Natural killer cell (primary cell): ENCODE measurements around the gene MAPK1. TPM values are rescaled to one million over a fixed set of nuclear protein-coding genes. Genes with fewer than 3 reads are reported as not detected.

Experiments
- ATAC-seq, 3 donors: fragments of 150-1000 bp in 2 of 3; fragments of 200-7000 bp in 1 of 3; cut with Tn5 transposase; 1 replicate in 1 of 3; 2 replicates in 2 of 3; pipeline ENCODE4 v1.10.0; 2021; ENCODE audit warnings: mild to moderate bottlenecking in 2 of 3, moderate library complexity in 2 of 3
- DNase-seq, 2 donors: peaks; one replicate each; pipeline versions ENCODE4 v3.0.0 to v3.0.0-alpha.2; 2013 to 2021; ENCODE audit warnings: mixed read lengths in 1 of 2
- H3K27ac ChIP-seq: one replicate; pipeline ENCODE4 v1.5.1; 2013; ENCODE audit warnings: mild to moderate bottlenecking, low read length
- H3K27me3 ChIP-seq: one replicate; pipeline ENCODE4 v1.6.1; 2013; ENCODE audit warnings: low read length; ENCODE audit not compliant: control insufficient read depth, insufficient read depth
- H3K36me3 ChIP-seq: one replicate; pipeline ENCODE4 v1.6.1; 2013; ENCODE audit warnings: low read length; ENCODE audit not compliant: control insufficient read depth, insufficient read depth
- H3K4me1 ChIP-seq: one replicate; pipeline ENCODE4 v1.6.1; 2013; ENCODE audit warnings: low read length; ENCODE audit not compliant: control insufficient read depth, insufficient read depth
- H3K4me3 ChIP-seq: one replicate; pipeline ENCODE4 v1.5.1; 2013; ENCODE audit warnings: low read length
- H3K9me3 ChIP-seq: one replicate; pipeline ENCODE4 v1.6.1; 2013; ENCODE audit warnings: low read length; ENCODE audit not compliant: control insufficient read depth, insufficient read depth
- H3K27ac Mint-ChIP-seq, 2 donors: one replicate each; pipeline ENCODE4 v1.8.0; 2022; ENCODE audit warnings: mild to moderate bottlenecking in 2 of 2, mixed read lengths in 2 of 2, moderate library complexity in 1 of 2
- H3K27me3 Mint-ChIP-seq, 2 donors: one replicate each; pipeline ENCODE4 v1.8.0; 2022; ENCODE audit warnings: low read depth in 2 of 2, mixed read lengths in 2 of 2
- H3K36me3 Mint-ChIP-seq: one replicate; pipeline ENCODE4 v1.8.0; 2022; ENCODE audit warnings: mixed read lengths
- H3K4me1 Mint-ChIP-seq, 2 donors: one replicate each; pipeline ENCODE4 v1.8.0; 2022; ENCODE audit warnings: mixed read lengths in 2 of 2
- H3K4me3 Mint-ChIP-seq: one replicate; pipeline ENCODE4 v1.8.0; 2022; ENCODE audit warnings: mild to moderate bottlenecking, moderate library complexity, mixed read lengths
- H3K9me3 Mint-ChIP-seq, 2 donors: one replicate each; pipeline ENCODE4 v1.8.0; 2022; ENCODE audit warnings: mixed read lengths in 2 of 2
- WGBS: methylation state at CpG from one replicate; pipeline ENCODE4 v1.1.7; 2013; ENCODE audit warnings: missing lambda C conversion rate; ENCODE audit not compliant: insufficient coverage; 5-methylcytosine and 5-hydroxymethylcytosine counted together
- intact Hi-C: fragments of 100-400 bp; cut with micrococcal nuclease; formaldehyde crosslinking; loops from one replicate; pipeline ENCODE4 v1.14.2; 2022
- total RNA-seq, 4 donors: library from RNA; stranded (reverse); fragments of 120-200 nt in 1 of 4; gene quantifications; one replicate each; pipeline versions ENCODE4 v1.2.3 to v1.2.4, GENCODE V29; 2013 to 2022
- TF ChIP-seq, protein P1 (sequence below): fragments of 200-600 bp; IDR thresholded peaks from one replicate; pipeline ENCODE4 v1.8.0; 2022; ENCODE audit warnings: antibody characterized with exemption

The MAPK1 gene
- total RNA-seq, 3 donors from 2014 or later (not counting 1 experiment from before 2014, with no cell fraction given) = 189 to 246 (median 214) TPM

DNA sequence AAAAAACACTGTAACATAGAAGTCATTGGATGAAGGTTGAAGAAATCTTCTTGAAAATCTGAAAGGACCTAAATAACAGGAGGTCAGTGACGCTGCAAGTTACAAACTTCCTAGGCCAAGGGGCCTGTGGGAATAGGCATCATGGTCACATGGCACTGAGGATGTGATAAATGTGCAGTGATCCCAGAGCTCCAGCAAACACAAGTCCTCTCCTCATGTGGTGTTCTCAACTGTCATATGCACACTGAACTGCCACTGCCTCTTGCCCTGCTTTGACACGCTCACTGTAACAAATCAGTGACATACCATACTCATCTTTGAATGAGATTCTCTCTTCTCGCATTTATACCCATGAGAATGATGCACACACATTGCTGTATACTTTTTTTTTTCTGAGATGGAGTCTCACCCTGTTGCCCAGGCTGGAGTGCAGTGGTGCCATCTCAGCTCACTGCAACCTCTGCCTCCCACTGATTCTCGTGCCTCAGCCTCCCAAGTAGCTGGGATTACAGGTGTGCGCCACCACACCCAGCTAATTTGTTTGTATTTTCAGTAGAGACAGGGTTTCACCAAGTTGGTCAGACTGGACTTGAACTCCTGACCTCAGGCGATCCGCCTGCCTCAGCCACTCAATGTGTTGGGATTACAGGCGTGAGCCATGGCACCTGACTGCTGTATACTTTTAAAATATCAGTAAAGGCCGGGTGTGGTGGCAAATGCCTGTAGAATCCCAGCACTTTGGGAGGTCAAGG lies 66.7 kb downstream of the MAPK1 start:
- Histone ChIP-seq H3K4me1 (no peaks in the 10 kb centered on the region), H3K27me3 (no peaks in the 10 kb centered on the region), H3K36me3 (peaks cover 82% of the 10 kb centered on the region), H3K4me3 (no peak overlapping the region), H3K27ac (no peak overlapping the region), H3K9me3 (no peaks in the 10 kb centered on the region)
- Mint-ChIP-seq H3K9me3 (no peaks in the 10 kb centered on the region), H3K4me1 (peaks cover 19 to 31% of the 10 kb centered on the region in 2 donors), H3K27me3 (no peaks in the 10 kb centered on the region), H3K4me3 (no peak overlapping the region), H3K36me3 (peaks cover 11% of the 10 kb centered on the region), H3K27ac (peak overlapping the region; percentile 42 to 45)
- ATAC-seq (no peak), DNase-seq (no peak)
- TF ChIP-seq, protein P1, sequence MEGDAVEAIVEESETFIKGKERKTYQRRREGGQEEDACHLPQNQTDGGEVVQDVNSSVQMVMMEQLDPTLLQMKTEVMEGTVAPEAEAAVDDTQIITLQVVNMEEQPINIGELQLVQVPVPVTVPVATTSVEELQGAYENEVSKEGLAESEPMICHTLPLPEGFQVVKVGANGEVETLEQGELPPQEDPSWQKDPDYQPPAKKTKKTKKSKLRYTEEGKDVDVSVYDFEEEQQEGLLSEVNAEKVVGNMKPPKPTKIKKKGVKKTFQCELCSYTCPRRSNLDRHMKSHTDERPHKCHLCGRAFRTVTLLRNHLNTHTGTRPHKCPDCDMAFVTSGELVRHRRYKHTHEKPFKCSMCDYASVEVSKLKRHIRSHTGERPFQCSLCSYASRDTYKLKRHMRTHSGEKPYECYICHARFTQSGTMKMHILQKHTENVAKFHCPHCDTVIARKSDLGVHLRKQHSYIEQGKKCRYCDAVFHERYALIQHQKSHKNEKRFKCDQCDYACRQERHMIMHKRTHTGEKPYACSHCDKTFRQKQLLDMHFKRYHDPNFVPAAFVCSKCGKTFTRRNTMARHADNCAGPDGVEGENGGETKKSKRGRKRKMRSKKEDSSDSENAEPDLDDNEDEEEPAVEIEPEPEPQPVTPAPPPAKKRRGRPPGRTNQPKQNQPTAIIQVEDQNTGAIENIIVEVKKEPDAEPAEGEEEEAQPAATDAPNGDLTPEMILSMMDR = no peak
- 98% methylated on average over 9 of the region's 9 CpGs for WGBS
- intact Hi-C loops = no loop called here

GRCh38 chr22:21797444-21798221 lies 69.8 kb downstream of the MAPK1 start:
- H3K9me3 Mint-ChIP-seq = no peaks in the 10 kb centered on the region
- H3K4me3 Mint-ChIP-seq = no peak overlapping the region
- H3K4me3 ChIP-seq = no peak overlapping the region
- intact Hi-C loops = no loop called here
- H3K9me3 ChIP-seq = no peaks in the 10 kb centered on the region
- peaks cover under 1% of the 10 kb centered on the region for H3K36me3 Mint-ChIP-seq
- DNase-seq (no peak), ATAC-seq (no peak)
- H3K27ac ChIP-seq = no peak overlapping the region
- H3K27me3 ChIP-seq = no peaks in the 10 kb centered on the region
- H3K27me3 Mint-ChIP-seq = no peaks in the 10 kb centered on the region
- H3K4me1 ChIP-seq = no peaks in the 10 kb centered on the region
- TF ChIP-seq, protein P1 = no peak
- WGBS = 98% methylated on average over 5 of the region's 5 CpGs
- peaks cover 14 to 16% of the 10 kb centered on the region in 2 donors for H3K4me1 Mint-ChIP-seq
- H3K36me3 ChIP-seq = peaks cover 55% of the 10 kb centered on the region
- peak overlapping the region; percentile 43 to 63 for H3K27ac Mint-ChIP-seq

DNA sequence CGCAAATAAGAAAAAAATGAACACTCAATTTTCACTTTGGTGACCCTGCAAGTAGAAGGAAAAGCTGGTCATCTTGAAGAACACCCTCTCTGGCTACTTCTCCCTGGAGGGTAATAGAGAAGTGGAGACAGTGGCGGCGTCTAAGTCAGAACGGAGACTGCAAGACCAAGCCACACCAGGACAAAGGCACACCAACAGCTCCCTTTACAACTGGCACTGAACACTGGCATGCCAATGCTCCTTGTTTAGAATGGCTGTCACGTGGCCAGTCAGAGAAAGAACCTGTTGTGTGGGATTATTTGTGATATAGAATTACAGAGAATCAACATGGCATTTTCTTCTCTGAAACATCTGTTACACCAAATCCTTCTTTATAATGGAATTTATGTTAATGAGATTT lies 70.6 kb downstream of the MAPK1 start:
- ATAC-seq (no peak), DNase-seq (no peak)
- H3K27me3 ChIP-seq = no peaks in the 10 kb centered on the region
- TF ChIP-seq, protein P1 = no peak
- H3K4me1 ChIP-seq = no peaks in the 10 kb centered on the region
- Mint-ChIP-seq H3K27ac (peak overlapping the region; percentile 43 to 63), H3K4me3 (no peak overlapping the region), H3K27me3 (no peaks in the 10 kb centered on the region), H3K36me3 (no peaks in the 10 kb centered on the region), H3K9me3 (no peaks in the 10 kb centered on the region), H3K4me1 (peaks cover 9 to 12% of the 10 kb centered on the region in 2 donors)
- no CpG with 5 or more reads among the region's 5 CpGs for WGBS
- no peak overlapping the region for H3K4me3 ChIP-seq
- H3K27ac ChIP-seq = no peak overlapping the region
- H3K36me3 ChIP-seq = peaks cover 52% of the 10 kb centered on the region
- intact Hi-C loops = no loop called here
- no peaks in the 10 kb centered on the region for H3K9me3 ChIP-seq
